H1 (cell line): Measurements from ENCODE around the gene IRF2BP1. TPM values are rescaled to one million over a fixed set of nuclear protein-coding genes. Genes with fewer than 3 reads are reported as not detected.
A peak's percentile ranks its signal among the peaks of the same experiment; 100 is the strongest.

Experiments used
- ASH2L ChIP-seq: fragments of 200-600, 300-600 bp; sonication (generic); IDR thresholded peaks from one replicate; pipeline ENCODE4 v1.7.1; 2017; ENCODE audit warnings: low read length
- CBX8 ChIP-seq: fragments of 300-800, 300-1000 bp; sonication (generic); IDR thresholded peaks from 2 replicates; pipeline ENCODE4 v1.7.1; 2016; ENCODE audit warnings: low read depth, low read length, borderline replicate concordance
- CHD2 ChIP-seq: IDR thresholded peaks from 2 replicates; pipeline ENCODE4 v1.6.1; 2012; ENCODE audit warnings: low read length, improper control_type of control experiment
- CREB1 ChIP-seq: IDR thresholded peaks from 2 replicates; pipeline ENCODE4 v1.6.1; 2012; ENCODE audit warnings: inconsistent platforms
- CTCF ChIP-seq, 3 experiments: IDR thresholded peaks; 1 replicate in 2 of 3; 2 replicates in 1 of 3; pipeline versions ENCODE4 v1.5.1 to v1.6.1; 2011; ENCODE audit warnings: low read length in 3 of 3, mild to moderate bottlenecking in 3 of 3, inconsistent platforms in 2 of 3, low read depth in 1 of 3, moderate library complexity in 1 of 3; ENCODE audit not compliant: insufficient read depth in 1 of 3; ENCODE audit errors: control extremely low read depth in 1 of 3
- E2F6 ChIP-seq: IDR thresholded peaks from 2 replicates; pipeline ENCODE4 v1.6.1; 2012; ENCODE audit warnings: inconsistent platforms
- EP300 ChIP-seq, 2 experiments: IDR thresholded peaks; 1 replicate in 1 of 2; 2 replicates in 1 of 2; pipeline ENCODE4 v1.6.1; 2011 to 2012; ENCODE audit warnings: low read depth in 2 of 2, low read length in 2 of 2, mild to moderate bottlenecking in 2 of 2, borderline replicate concordance in 1 of 2, inconsistent platforms in 1 of 2, moderate library complexity in 1 of 2
- GTF2F1 ChIP-seq: IDR thresholded peaks from 2 replicates; pipeline ENCODE4 v1.6.1; 2012; ENCODE audit warnings: low read depth, low read length, improper control_type of control experiment, borderline replicate concordance
- HDAC6 ChIP-seq: IDR thresholded peaks from one replicate; pipeline ENCODE4 v1.7.1; 2012; ENCODE audit warnings: low read depth, mild to moderate bottlenecking, inconsistent platforms, low read length, moderate library complexity
- MAFK ChIP-seq: IDR thresholded peaks from 2 replicates; pipeline ENCODE4 v1.6.1; 2012; ENCODE audit warnings: low read depth, mild to moderate bottlenecking, improper control_type of control experiment, low read length
- PHF8 ChIP-seq: fragments of 200-600 bp; sonication (generic); conservative IDR thresholded peaks from 2 replicates; pipeline ENCODE4 v1.7.1; 2012; ENCODE audit warnings: low read depth, mild to moderate bottlenecking, inconsistent platforms, low read length, moderate library complexity
- POLR2AphosphoS5 ChIP-seq: IDR thresholded peaks from 2 replicates; pipeline ENCODE4 v1.6.1; 2011; ENCODE audit warnings: low read depth, low read length
- RAD21 ChIP-seq, 2 experiments: IDR thresholded peaks in 1 of 2; conservative IDR thresholded peaks in 1 of 2; 2 replicates each; pipeline ENCODE4 v1.6.1; 2011; ENCODE audit warnings: low read depth in 2 of 2, low read length in 2 of 2, improper control_type of control experiment in 1 of 2, inconsistent platforms in 1 of 2, mild to moderate bottlenecking in 1 of 2, moderate library complexity in 1 of 2
- RFX5 ChIP-seq: IDR thresholded peaks from 2 replicates; pipeline ENCODE4 v1.6.1; 2011; ENCODE audit warnings: low read depth, low read length, improper control_type of control experiment, borderline replicate concordance
- SAP30 ChIP-seq: fragments of 300-600 bp; sonication (generic); IDR thresholded peaks from 2 replicates; pipeline ENCODE4 v1.7.1; 2012; ENCODE audit warnings: low read length, moderate library complexity, mild to moderate bottlenecking, inconsistent platforms; ENCODE audit not compliant: insufficient read depth, insufficient replicate concordance
- SP4 ChIP-seq: IDR thresholded peaks from 2 replicates; pipeline ENCODE4 v1.6.1; 2012; ENCODE audit warnings: low read length, inconsistent platforms
- SRF ChIP-seq: IDR thresholded peaks from 2 replicates; pipeline ENCODE4 v1.6.1; 2011; ENCODE audit warnings: mild to moderate bottlenecking, low read depth, low read length, moderate library complexity
- SUZ12 ChIP-seq: fragments of 200-600 bp; sonication (generic); IDR thresholded peaks from 2 replicates; pipeline ENCODE4 v1.6.1; 2012; ENCODE audit warnings: mild to moderate bottlenecking, inconsistent platforms, low read length, moderate library complexity, mixed read lengths
- polyA plus RNA-seq, 7 experiments: library from polyadenylated mRNA; depleted of rRNA in 3 of 7; stranded (reverse) in 5 of 7; unstranded in 2 of 7; fragments of >200 nt in 5 of 7; fragments of 200-250 nt in 2 of 7; gene quantifications; 1 replicate in 5 of 7; 2 replicates in 1 of 7; 4 replicates in 1 of 7; pipeline versions ENCODE4 v1.2.1 to v1.2.3, GENCODE V29; 2011 to 2013; ENCODE audit warnings: missing spikeins in 2 of 7, mixed read lengths in 2 of 7
- total RNA-seq: library from RNA; stranded (reverse); fragmentation: NEBNext Ultra II Directional; extraction: Animal tissue kit (Norgen Biotek cat#: 25700); gene quantifications from 2 replicates; pipeline ENCODE4 v1.2.1, GENCODE V29; 2021

The IRF2BP1 gene
- total and polyA plus RNA-seq, 2 of the 8 experiments (the other 6 are each of a cell fraction or from before 2014, with no cell fraction given): 12.1 to 24.4 TPM

GRCh38 chr19:45886427-45887199 is 672 bp upstream of the IRF2BP1 start (continued):
- no peak for TF ChIP-seq SUZ12
- TF ChIP-seq GTF2F1: no peak
- TF ChIP-seq SRF: no peak
- TF ChIP-seq CBX8: no peak
- TF ChIP-seq POLR2AphosphoS5: no peak; the same call in 1 of the 2 replicates
- TF ChIP-seq RAD21 (IDR thresholded peaks at IDR 0.05 in 1 of 2, conservative IDR thresholded peaks at IDR 0.05 in 1 of 2; ENCODE audit: low read depth in 2 of 2, low read length in 2 of 2): no peak
- TF ChIP-seq MAFK: no peak
- TF ChIP-seq CHD2: no peak; the same call in 1 of the 2 replicates
- TF ChIP-seq E2F6: no peak
- TF ChIP-seq EP300 (IDR thresholded peaks at IDR 0.05; ENCODE audit: borderline replicate concordance in 1 of 2, low read depth in 2 of 2, low read length in 2 of 2): no peak; a peak in 1 of 3 replicates
- TF ChIP-seq PHF8: peak; percentile 71
- TF ChIP-seq HDAC6: no peak
- TF ChIP-seq RFX5: no peak
- no peak for TF ChIP-seq SAP30
- TF ChIP-seq SP4: no peak
- TF ChIP-seq CREB1: peak; percentile 89
- no peak for TF ChIP-seq CTCF (IDR thresholded peaks at IDR 0.05; ENCODE audit: control extremely low read depth in 1 of 3, insufficient read depth in 1 of 3, low read depth in 1 of 3, low read length in 3 of 3)
- TF ChIP-seq ASH2L: peak; percentile 60
